Natural killer cell (primary cell): Measurements from ENCODE around the gene RRAS. TPM values are rescaled to one million over a fixed set of nuclear protein-coding genes. Genes with fewer than 3 reads are reported as not detected.
A peak's percentile ranks its signal among the peaks of the same experiment; 100 is the strongest.

Experiments
- ATAC-seq, 3 donors: fragments of 150-1000 bp in 2 of 3; fragments of 200-7000 bp in 1 of 3; cut with Tn5 transposase; 1 replicate in 1 of 3; 2 replicates in 2 of 3; pipeline ENCODE4 v1.10.0; 2021; ENCODE audit warnings: mild to moderate bottlenecking in 2 of 3, moderate library complexity in 2 of 3
- DNase-seq, 2 donors: peaks; one replicate each; pipeline versions ENCODE4 v3.0.0 to v3.0.0-alpha.2; 2013 to 2021; ENCODE audit warnings: mixed read lengths in 1 of 2
- H3K27ac ChIP-seq: one replicate; pipeline ENCODE4 v1.5.1; 2013; ENCODE audit warnings: mild to moderate bottlenecking, low read length
- H3K27me3 ChIP-seq: one replicate; pipeline ENCODE4 v1.6.1; 2013; ENCODE audit warnings: low read length; ENCODE audit not compliant: control insufficient read depth, insufficient read depth
- H3K36me3 ChIP-seq: one replicate; pipeline ENCODE4 v1.6.1; 2013; ENCODE audit warnings: low read length; ENCODE audit not compliant: control insufficient read depth, insufficient read depth
- H3K4me1 ChIP-seq: one replicate; pipeline ENCODE4 v1.6.1; 2013; ENCODE audit warnings: low read length; ENCODE audit not compliant: control insufficient read depth, insufficient read depth
- H3K4me3 ChIP-seq: one replicate; pipeline ENCODE4 v1.5.1; 2013; ENCODE audit warnings: low read length
- H3K9me3 ChIP-seq: one replicate; pipeline ENCODE4 v1.6.1; 2013; ENCODE audit warnings: low read length; ENCODE audit not compliant: control insufficient read depth, insufficient read depth
- H3K27ac Mint-ChIP-seq, 2 donors: one replicate each; pipeline ENCODE4 v1.8.0; 2022; ENCODE audit warnings: mild to moderate bottlenecking in 2 of 2, mixed read lengths in 2 of 2, moderate library complexity in 1 of 2
- H3K27me3 Mint-ChIP-seq, 2 donors: one replicate each; pipeline ENCODE4 v1.8.0; 2022; ENCODE audit warnings: low read depth in 2 of 2, mixed read lengths in 2 of 2
- H3K36me3 Mint-ChIP-seq: one replicate; pipeline ENCODE4 v1.8.0; 2022; ENCODE audit warnings: mixed read lengths
- H3K4me1 Mint-ChIP-seq, 2 donors: one replicate each; pipeline ENCODE4 v1.8.0; 2022; ENCODE audit warnings: mixed read lengths in 2 of 2
- H3K4me3 Mint-ChIP-seq: one replicate; pipeline ENCODE4 v1.8.0; 2022; ENCODE audit warnings: mild to moderate bottlenecking, moderate library complexity, mixed read lengths
- H3K9me3 Mint-ChIP-seq, 2 donors: one replicate each; pipeline ENCODE4 v1.8.0; 2022; ENCODE audit warnings: mixed read lengths in 2 of 2
- CTCF ChIP-seq: fragments of 200-600 bp; IDR thresholded peaks from one replicate; pipeline ENCODE4 v1.8.0; 2022; ENCODE audit warnings: antibody characterized with exemption
- WGBS: methylation state at CpG from one replicate; pipeline ENCODE4 v1.1.7; 2013; ENCODE audit warnings: missing lambda C conversion rate; ENCODE audit not compliant: insufficient coverage; 5-methylcytosine and 5-hydroxymethylcytosine counted together
- intact Hi-C: fragments of 100-400 bp; cut with micrococcal nuclease; formaldehyde crosslinking; loops from one replicate; pipeline ENCODE4 v1.14.2; 2022
- total RNA-seq, 4 donors: library from RNA; stranded (reverse); fragments of 120-200 nt in 1 of 4; gene quantifications; one replicate each; pipeline versions ENCODE4 v1.2.3 to v1.2.4, GENCODE V29; 2013 to 2022

The RRAS gene
- total RNA-seq, 3 donors from 2014 or later (not counting 1 experiment from before 2014, with no cell fraction given) = 2.0 to 7.7 (median 5.9) TPM

- no peak for DNase-seq
- H3K4me1 Mint-ChIP-seq = peaks cover 26 to 34% of the 10 kb centered on the region in 2 donors
- no peaks in the 10 kb centered on the region for H3K9me3 ChIP-seq
- TF ChIP-seq CTCF = no peak
- no peaks in the 10 kb centered on the region for H3K36me3 Mint-ChIP-seq
- peaks cover 16% of the 10 kb centered on the region for H3K4me1 ChIP-seq
- no peak overlapping the region for H3K4me3 Mint-ChIP-seq
- peaks cover 33% of the 10 kb centered on the region for H3K36me3 ChIP-seq
- no peaks in the 10 kb centered on the region for H3K9me3 Mint-ChIP-seq
- H3K27ac ChIP-seq = no peak overlapping the region
- no peak for ATAC-seq
- H3K27ac Mint-ChIP-seq = no peak overlapping the region
- H3K27me3 Mint-ChIP-seq = no peaks in the 10 kb centered on the region
- H3K27me3 ChIP-seq = no peaks in the 10 kb centered on the region
- no peak overlapping the region for H3K4me3 ChIP-seq
- WGBS = 96% methylated on average over 17 of the region's 17 CpGs
- intact Hi-C loops = no loop called here
These were observed 6.6 kb upstream of the RRAS start for GRCh38 chr19:49646586-49646985.

GRCh38 chr19:49645995-49646394, 6.1 kb upstream of the RRAS start:
- no peak for TF ChIP-seq CTCF
- H3K4me1 Mint-ChIP-seq = peaks cover 30 to 39% of the 10 kb centered on the region in 2 donors
- H3K27ac Mint-ChIP-seq = peak overlapping the region in 1 of 2 donors; percentile 63

GRCh38 chr19:49645592-49645991, 5.6 kb upstream of the RRAS start:
- H3K27ac ChIP-seq = no peak overlapping the region
- intact Hi-C loops = no loop called here
- no peaks in the 10 kb centered on the region for H3K9me3 ChIP-seq
- DNase-seq = no peak
- H3K36me3 Mint-ChIP-seq = no peaks in the 10 kb centered on the region
- H3K9me3 Mint-ChIP-seq = no peaks in the 10 kb centered on the region
- no peaks in the 10 kb centered on the region for H3K27me3 Mint-ChIP-seq
- peaks cover 27% of the 10 kb centered on the region for H3K36me3 ChIP-seq
- H3K27ac Mint-ChIP-seq = peak overlapping the region in 1 of 2 donors; percentile 63
- H3K4me3 Mint-ChIP-seq = no peak overlapping the region
- no peaks in the 10 kb centered on the region for H3K27me3 ChIP-seq
- peaks cover 34 to 43% of the 10 kb centered on the region in 2 donors for H3K4me1 Mint-ChIP-seq
- H3K4me1 ChIP-seq = peaks cover 26% of the 10 kb centered on the region
- 95% methylated on average over 11 of the region's 11 CpGs for WGBS
- no peak for TF ChIP-seq CTCF
- ATAC-seq = no peak
- no peak overlapping the region for H3K4me3 ChIP-seq

More at GRCh38 chr19:49645995-49646394, 6.1 kb upstream of the RRAS start:
- intact Hi-C loops = no loop called here
- Histone ChIP-seq H3K4me1 (peaks cover 22% of the 10 kb centered on the region), H3K27me3 (no peaks in the 10 kb centered on the region), H3K36me3 (peaks cover 30% of the 10 kb centered on the region), H3K4me3 (no peak overlapping the region), H3K9me3 (no peaks in the 10 kb centered on the region), H3K27ac (no peak overlapping the region)
- no peak for ATAC-seq
- no peak for DNase-seq
- Mint-ChIP-seq H3K36me3 (no peaks in the 10 kb centered on the region), H3K9me3 (no peaks in the 10 kb centered on the region), H3K4me3 (no peak overlapping the region), H3K27me3 (no peaks in the 10 kb centered on the region)
- 97% methylated on average over 13 of the region's 13 CpGs for WGBS

GRCh38 chr19:49643466-49643865, 3.5 kb upstream of the RRAS start:
- 74% methylated on average over 2 of the region's 2 CpGs for WGBS
- Mint-ChIP-seq H3K27ac (peak overlapping the region in 1 of 2 donors; percentile 96), H3K4me1 (peaks cover 42 to 59% of the 10 kb centered on the region in 2 donors), H3K9me3 (no peaks in the 10 kb centered on the region), H3K4me3 (peak overlapping the region; percentile 93), H3K27me3 (no peaks in the 10 kb centered on the region), H3K36me3 (no peaks in the 10 kb centered on the region)
- H3K4me3 ChIP-seq = no peak overlapping the region
- H3K27me3 ChIP-seq = no peaks in the 10 kb centered on the region
- DNase-seq (no peak), ATAC-seq (no peak)
- peaks cover 37% of the 10 kb centered on the region for H3K4me1 ChIP-seq
- intact Hi-C loops = loop anchor here (5.0 kb wide), 1 partner anchor 1006 kb away; the partner anchor contains the start of gene DBP
- H3K9me3 ChIP-seq = no peaks in the 10 kb centered on the region
- no peak overlapping the region for H3K27ac ChIP-seq
- TF ChIP-seq CTCF = no peak
- peaks cover 13% of the 10 kb centered on the region for H3K36me3 ChIP-seq
